GM21619 (cell line): ENCODE measurements around the gene PRSS2.

Experiments used
- ATAC-seq: cut with Tn5 transposase; IDR thresholded peaks from one replicate; pipeline ENCODE4 v1.9.1; 2021; ENCODE audit not compliant: unreplicated experiment

Gene PRSS2

DNA sequence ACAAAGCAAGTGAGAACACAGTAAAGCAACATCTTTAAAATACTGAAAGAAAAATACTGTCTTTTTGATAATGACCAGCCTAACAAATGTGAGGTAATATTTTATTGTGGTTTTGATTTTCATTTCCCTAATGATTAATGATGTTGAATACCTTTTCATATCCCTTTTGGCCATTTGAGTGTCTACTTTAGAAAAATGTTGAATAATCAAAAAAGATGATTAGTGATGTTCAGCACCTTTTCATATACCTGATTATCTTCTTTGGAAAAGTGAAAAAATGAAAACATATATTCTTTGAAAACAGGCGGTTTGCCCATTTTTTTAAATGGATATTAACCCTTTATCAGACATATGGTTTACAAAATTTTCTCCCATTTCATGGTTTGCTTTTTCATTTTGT lies 51.9 kb downstream of the PRSS2 start:
- no peak for ATAC-seq
